SK-N-MC (cell line): ENCODE measurements around the gene VAV3.

Source experiments
- EZH2 ChIP-seq: fragments of 200-600 bp; sonication (generic); IDR thresholded peaks from one replicate; pipeline ENCODE4 v1.6.1; 2017; ENCODE audit warnings: antibody characterized with exemption
- FOXP2 ChIP-seq: optimal IDR thresholded peaks from 2 replicates; pipeline ENCODE3; 2011; ENCODE audit warnings: mild to moderate bottlenecking, moderate library complexity; ENCODE audit not compliant: insufficient read depth; ENCODE audit errors: extremely low read length, control extremely low read depth
- POLR2AphosphoS5 ChIP-seq: IDR thresholded peaks from 2 replicates; pipeline ENCODE4 v1.6.1; 2012; ENCODE audit warnings: mild to moderate bottlenecking, low read depth, low read length, borderline replicate concordance

DNA sequence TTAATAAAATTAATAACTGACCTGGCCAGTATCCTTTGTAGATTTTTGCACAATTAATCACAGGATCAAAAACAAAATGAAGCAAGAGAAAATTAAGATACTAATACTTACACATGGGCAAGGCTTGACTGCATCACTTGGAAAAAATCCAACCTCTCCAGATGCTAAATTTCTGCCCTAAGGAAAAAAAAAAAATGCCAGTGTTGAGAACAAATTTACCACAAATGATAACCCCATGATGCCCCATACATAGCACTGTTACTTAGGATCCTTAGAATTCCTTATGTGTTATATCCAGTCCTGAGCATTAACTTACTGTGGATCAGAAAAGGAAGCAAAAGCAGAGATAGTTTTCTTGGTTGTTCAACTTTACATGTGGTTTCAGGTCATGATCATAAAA lies 347.5 kb downstream of the VAV3 start:
- TF ChIP-seq EZH2 (no peak), POLR2AphosphoS5 (no peak), FOXP2 (no peak)
